Amniotic epithelial cell (primary cell): ENCODE results near the gene PHTF1.

Source experiments
- DNase-seq: peaks from one replicate; pipeline ENCODE4 v3.0.0-alpha.2; 2010; ENCODE audit warnings: low read depth

Gene PHTF1

DNA sequence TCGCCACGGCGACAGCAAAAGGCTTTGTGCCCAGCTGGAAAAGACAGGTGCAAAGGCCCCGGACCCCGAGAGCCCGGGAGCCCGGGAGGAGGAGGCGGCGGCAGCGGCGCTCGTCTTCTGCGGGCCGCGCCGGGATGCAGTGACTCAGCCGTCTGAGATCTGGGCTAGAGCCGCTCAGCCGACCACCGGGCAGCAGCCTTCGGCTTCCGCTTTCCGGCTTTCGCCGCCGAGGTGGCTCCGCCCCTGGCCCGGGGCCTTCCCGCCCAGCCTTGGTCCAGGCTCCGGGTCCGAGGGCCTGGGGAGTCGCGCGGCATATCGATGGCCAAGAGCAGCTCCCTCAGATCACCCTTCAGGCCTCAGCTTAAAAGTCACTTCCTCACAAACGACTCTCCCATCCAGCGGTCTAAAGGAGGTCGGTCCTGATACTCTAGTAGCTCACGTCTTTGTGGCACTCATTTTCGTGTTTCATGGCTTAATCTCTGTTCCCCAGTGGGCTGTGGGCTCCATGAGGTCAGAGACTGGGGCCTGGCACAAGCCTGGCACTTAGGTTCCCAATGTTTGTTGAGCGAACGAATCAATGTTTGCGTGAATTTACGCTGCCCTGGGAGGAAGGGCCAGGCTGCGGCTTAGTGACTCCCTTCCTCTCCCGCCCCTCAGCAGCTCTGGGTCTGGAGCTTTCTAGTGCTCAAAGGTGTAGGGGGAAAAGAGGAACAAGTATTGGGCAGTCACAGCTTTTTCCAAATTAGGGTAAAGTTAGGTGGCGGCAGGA is at the start of gene PHTF1:
Gene PHTF1 (minus strand): TSS at position 154 of the 769 bp plus-strand sequence. CDS start 783 bp downstream, outside the sequence.
- peak; percentile 79 for DNase-seq

DNA sequence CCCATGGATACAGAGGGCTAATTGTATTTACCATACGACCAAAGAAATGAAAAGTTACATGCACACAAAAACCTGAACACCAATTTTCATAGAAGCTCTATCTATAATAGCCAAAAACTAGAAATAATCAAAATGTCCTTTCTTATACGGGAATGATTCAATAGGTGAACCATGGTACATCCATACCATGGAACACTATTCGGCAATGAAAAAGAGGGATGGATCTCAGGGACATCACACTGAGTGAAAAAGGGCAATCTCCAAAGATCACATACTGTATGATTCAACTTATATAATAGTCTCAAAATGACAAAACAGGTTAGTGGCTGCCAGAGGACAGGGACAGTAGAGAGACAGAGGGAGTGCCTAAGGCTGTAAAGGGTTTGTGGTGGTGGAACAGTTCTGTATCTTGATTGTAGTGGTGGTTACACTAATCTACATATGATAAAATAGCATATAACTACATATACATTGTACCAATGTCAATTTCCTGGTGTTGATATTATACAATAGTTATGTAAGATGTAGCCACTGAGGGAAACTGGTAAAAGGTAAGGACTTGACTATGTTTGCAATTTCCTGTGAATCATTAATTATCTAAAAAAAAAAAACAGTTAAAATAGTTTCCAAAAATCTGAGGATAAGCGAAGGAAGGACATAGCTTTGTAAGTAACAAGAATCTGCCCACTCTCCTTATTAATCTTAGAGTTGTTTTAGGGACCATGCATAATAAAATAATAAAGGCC is 49.3 kb upstream of the PHTF1 start:
- DNase-seq: no peak

- no peak for DNase-seq
Observed at GRCh38 chr1:113805639-113806038, 46.4 kb upstream of the PHTF1 start.

DNA sequence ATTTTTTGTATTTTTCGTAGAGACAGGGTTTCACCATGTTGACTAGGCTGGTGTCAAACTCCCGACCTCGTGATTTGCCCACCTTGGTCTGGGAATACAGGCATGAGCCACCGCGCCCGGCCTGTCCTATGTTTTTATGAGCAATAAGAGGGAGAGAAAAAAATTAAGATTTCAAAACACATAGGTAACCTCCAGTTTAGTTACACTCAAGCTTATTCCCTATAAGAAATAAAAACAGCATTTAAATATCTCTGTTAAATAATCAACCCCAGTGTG is 45.9 kb upstream of the PHTF1 start:
- DNase-seq: no peak

GRCh38 chr1:113804421-113805255 is 45.4 kb upstream of the PHTF1 start:
- DNase-seq: peak; percentile 92

GRCh38 chr1:113802367-113803007 is 43.2 kb upstream of the PHTF1 start:
- no peak for DNase-seq

DNA sequence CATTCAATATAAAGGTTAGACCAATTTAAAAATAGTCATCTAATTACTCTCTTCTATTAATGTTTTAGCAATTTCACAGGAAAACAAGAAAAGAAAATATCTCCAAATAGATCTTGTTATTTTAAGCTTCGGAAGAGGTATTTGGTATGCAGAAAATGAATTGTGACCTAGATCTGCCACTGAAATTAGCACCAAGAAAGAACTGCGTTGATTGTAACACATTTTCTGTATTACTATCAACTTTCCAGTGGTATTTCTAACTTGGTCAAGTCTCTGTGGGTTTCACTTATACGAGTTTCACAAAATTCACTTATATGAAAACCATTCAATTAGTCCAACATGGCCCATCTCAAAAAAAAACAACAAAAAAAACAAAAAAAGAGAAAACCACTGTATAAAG is 41.2 kb upstream of the PHTF1 start:
- no peak for DNase-seq

- DNase-seq: no peak
Observed at GRCh38 chr1:113797472-113797871, 38.2 kb upstream of the PHTF1 start.

GRCh38 chr1:113793878-113794834 is 34.9 kb upstream of the PHTF1 start:
- no peak for DNase-seq

DNA sequence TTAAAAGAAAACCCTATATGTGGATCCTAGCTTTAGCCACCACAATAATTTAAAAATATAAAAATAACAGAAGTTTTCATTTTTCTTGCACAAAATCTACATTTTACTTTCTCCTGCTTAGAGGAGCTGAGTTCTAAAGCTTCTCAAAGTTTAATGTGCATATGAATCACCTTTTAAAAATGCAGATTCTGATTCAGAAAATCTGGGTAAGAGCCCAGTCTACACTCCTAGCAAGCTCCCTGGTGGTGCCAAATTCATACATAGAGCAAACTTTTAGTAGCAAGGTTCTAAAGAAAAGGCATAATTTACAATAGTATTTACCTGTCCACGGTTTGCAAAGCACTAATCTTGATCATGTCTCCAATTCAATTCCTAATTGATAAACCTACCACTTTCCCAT is 33.7 kb upstream of the PHTF1 start:
- no peak for DNase-seq

- no peak for DNase-seq
Observed at GRCh38 chr1:113792471-113792870, 33.2 kb upstream of the PHTF1 start.

DNA sequence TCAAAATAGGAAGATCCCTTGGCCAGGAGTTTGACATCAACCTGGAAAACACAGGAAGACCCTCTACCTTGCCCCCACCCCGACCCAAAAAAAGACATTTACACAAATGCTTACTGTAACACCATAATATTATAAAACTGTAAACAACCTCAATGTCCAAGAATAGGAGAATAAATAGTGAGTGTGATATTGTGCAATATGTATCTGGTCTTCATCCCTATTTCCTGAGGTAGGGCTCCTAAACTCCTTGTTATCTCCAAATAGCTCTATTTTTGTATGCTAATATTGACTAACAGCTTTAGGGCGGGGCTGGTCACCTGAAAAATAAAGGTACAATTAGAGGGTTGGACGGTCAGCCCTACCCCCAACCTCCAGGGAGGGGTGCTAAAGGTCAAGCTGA is 29.5 kb upstream of the PHTF1 start:
- no peak for DNase-seq

DNA sequence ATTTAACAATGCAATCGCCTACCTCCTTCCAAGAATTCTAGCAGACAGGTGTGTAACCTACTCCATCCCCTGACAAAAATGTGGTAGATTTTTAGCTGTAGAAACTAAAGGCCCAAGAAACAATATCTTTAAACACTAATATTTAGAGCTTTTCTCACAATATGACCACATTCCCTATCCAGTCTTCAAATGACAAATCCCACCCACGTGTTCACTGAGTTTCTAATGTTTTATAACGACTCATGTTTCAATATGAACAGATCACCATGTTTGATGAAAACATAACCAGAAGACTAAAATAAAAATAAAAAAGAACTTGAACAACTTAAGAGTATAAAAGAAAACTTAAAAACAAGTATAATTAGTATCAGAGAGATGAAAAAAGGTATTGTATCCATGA is 28.4 kb upstream of the PHTF1 start:
- no peak for DNase-seq

DNA sequence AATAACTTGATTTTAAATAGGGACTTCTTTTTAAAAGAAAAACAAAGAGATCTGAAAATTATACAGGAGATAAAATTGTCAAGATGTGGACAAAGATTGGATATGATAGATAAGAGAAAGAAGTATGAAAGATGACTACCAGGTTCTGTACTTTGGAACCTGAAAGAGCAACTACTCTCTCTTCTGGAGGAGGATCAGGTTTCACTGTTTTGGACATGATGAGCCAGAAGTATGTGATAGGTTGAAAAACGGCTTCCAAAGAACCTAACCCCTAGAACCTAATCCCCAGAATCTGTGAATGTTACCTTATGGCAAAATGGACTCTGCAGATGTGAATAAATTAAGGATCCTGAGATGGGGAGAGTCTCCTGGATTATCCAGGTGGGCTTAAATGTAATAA is 26.8 kb upstream of the PHTF1 start:
- DNase-seq: peak; percentile 24

DNA sequence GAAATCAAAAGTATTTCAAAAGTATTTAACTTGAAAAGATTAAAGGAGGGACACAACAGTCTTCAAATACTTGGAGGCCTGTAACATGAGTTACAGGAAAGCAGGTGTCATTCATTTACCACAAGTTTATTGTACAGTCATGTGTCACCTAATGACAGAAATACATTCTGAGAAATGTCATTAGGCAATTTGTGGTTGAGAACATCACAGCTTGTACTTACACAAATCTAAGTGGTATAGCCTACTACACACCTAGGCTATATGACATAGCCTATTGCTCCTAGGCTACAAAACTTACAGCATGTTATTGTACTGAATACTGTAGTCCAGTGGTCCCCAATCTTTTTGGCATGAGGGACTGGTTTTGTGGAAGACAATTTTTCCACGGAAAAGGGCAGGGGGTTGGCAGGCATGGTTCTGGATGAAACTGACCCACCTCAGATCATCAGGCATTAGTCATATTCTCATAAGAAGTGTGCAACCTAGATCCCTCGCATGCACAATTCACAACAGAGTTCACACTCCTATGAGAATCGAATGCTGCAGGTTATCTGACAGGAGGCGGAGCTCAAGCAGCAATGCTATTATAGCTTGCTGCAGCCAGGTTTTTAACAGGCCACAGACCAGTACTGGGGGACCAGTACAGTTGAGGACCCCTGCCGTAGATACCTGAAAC is 25.0 kb upstream of the PHTF1 start:
- DNase-seq: no peak

- DNase-seq: peak; percentile 27
Observed at GRCh38 chr1:113783254-113784103, 24.2 kb upstream of the PHTF1 start.

GRCh38 chr1:113782406-113782805 is 23.1 kb upstream of the PHTF1 start:
- peak; percentile 44 for DNase-seq

DNA sequence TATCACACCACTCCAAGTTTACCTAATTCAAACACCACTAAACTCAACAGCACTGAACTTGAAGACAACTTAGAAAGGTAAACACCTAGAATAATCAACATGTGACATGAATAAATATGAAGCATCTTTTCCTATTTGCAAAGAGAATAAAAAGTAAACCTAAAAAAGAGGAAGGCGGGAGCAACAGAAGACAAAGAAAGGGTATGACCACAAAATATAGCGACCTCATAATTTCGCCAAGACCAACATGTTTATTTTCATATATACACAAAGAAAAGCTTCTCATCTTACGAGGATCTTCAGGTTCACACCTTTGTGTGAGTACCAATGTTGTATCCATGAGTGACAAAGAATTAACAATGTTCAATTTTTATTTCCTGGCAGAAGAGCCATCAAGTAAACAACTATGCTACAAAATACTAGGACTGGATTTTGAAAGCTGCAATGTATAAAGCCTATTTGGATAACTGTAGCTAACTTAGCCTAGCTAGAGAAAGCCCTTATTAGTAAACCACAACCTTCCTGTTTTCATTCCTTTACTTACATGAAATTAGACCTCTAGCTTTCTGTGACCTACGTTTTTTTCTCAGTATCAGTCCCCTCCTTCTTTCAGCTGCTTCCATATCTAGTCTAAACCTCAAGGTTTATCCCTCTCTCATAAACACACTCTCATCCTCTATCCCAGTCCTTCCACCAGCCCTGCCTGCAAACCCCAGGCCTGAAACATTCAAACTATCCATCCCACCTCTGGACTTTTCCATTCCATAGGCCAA is 21.3 kb upstream of the PHTF1 start:
- peak; percentile 42 for DNase-seq

DNA sequence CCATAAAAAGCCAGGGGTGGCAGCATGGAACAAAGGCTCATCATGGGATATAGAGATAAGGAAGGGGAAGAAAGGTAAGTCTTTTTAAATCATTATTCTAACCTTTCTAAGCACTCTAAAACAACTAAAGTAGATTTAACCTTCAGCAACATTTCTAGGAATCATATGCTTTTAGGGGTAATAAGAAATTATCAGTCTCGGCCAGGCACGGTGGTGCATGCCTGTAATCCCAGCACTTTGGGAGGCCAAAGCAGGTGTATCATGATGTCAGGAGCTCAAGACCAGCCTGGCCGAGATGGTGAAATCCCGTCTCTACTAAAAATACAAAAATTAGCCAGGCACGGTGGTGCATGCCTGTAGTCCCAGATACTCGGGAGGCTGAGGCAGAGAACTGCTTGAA is 20.3 kb upstream of the PHTF1 start:
- DNase-seq: no peak
